Measurements from ENCODE around the gene CMIP. TPM values are rescaled to one million over a fixed set of nuclear protein-coding genes. Genes with fewer than 3 reads are reported as not detected.
A peak's percentile ranks its signal among the peaks of the same experiment; 100 is the strongest.

Gene CMIP
- total and polyA plus RNA-seq, 10 of the 15 experiments (the other 5 are each of a cell fraction or from before 2014, with no cell fraction given): 1.2 to 43.2 (median 4.4) TPM

DNA sequence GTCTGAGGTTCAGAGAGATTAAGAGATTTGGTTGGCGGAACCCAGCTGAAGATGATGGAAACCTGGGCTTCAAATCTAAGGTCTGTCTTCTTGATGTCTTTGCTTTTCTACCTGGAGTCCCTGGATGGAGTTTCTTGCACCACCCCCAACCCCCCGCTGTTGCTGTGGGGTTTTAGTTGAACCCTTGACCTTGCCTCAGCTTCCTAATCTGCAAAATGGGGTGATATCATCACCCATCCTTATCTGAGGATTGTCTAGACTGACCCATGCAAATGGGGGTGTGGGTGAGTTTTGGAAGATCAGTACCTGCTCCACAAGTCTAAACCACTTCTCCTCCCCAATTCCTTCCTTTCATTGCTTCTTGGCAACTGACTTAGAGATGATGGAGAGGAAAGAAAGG lies 9.0 kb upstream of the CMIP start:
- TF ChIP-seq MEF2A (IDR thresholded peaks at IDR 0.05; ENCODE audit: insufficient read depth, low read depth, low read length): no peak
- no peak for TF ChIP-seq ZNF274 (IDR thresholded peaks at IDR 0.05; ENCODE audit: insufficient read depth, insufficient read length)
- TF ChIP-seq, protein P1, sequence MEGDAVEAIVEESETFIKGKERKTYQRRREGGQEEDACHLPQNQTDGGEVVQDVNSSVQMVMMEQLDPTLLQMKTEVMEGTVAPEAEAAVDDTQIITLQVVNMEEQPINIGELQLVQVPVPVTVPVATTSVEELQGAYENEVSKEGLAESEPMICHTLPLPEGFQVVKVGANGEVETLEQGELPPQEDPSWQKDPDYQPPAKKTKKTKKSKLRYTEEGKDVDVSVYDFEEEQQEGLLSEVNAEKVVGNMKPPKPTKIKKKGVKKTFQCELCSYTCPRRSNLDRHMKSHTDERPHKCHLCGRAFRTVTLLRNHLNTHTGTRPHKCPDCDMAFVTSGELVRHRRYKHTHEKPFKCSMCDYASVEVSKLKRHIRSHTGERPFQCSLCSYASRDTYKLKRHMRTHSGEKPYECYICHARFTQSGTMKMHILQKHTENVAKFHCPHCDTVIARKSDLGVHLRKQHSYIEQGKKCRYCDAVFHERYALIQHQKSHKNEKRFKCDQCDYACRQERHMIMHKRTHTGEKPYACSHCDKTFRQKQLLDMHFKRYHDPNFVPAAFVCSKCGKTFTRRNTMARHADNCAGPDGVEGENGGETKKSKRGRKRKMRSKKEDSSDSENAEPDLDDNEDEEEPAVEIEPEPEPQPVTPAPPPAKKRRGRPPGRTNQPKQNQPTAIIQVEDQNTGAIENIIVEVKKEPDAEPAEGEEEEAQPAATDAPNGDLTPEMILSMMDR (IDR thresholded peaks at IDR 0.05 in 2 of 3, conservative IDR thresholded peaks at IDR 0.05 in 1 of 3; ENCODE audit: control insufficient read depth in 2 of 3, extremely low read depth in 1 of 3, insufficient read depth in 1 of 3, low read depth in 3 of 3, low read length in 3 of 3): no peak
- TF ChIP-seq, protein P2, sequence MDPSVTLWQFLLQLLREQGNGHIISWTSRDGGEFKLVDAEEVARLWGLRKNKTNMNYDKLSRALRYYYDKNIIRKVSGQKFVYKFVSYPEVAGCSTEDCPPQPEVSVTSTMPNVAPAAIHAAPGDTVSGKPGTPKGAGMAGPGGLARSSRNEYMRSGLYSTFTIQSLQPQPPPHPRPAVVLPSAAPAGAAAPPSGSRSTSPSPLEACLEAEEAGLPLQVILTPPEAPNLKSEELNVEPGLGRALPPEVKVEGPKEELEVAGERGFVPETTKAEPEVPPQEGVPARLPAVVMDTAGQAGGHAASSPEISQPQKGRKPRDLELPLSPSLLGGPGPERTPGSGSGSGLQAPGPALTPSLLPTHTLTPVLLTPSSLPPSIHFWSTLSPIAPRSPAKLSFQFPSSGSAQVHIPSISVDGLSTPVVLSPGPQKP (IDR thresholded peaks at IDR 0.05; ENCODE audit: low read depth, low read length): no peak
- TF ChIP-seq NFYA (IDR thresholded peaks at IDR 0.05; ENCODE audit: borderline replicate concordance, low read depth, low read length): no peak
- no peak for TF ChIP-seq LARP7 (IDR thresholded peaks at IDR 0.05)
- no peak for TF ChIP-seq TCF3 (IDR thresholded peaks at IDR 0.05; ENCODE audit: borderline replicate concordance, insufficient read depth, low read depth, low read length)
- TF ChIP-seq STAT3 (IDR thresholded peaks at IDR 0.05; ENCODE audit: low read depth, low read length): no peak
- TF ChIP-seq RAD21 (IDR thresholded peaks at IDR 0.05; ENCODE audit: insufficient read depth, low read depth, low read length): no peak
- TF ChIP-seq, protein P3, sequence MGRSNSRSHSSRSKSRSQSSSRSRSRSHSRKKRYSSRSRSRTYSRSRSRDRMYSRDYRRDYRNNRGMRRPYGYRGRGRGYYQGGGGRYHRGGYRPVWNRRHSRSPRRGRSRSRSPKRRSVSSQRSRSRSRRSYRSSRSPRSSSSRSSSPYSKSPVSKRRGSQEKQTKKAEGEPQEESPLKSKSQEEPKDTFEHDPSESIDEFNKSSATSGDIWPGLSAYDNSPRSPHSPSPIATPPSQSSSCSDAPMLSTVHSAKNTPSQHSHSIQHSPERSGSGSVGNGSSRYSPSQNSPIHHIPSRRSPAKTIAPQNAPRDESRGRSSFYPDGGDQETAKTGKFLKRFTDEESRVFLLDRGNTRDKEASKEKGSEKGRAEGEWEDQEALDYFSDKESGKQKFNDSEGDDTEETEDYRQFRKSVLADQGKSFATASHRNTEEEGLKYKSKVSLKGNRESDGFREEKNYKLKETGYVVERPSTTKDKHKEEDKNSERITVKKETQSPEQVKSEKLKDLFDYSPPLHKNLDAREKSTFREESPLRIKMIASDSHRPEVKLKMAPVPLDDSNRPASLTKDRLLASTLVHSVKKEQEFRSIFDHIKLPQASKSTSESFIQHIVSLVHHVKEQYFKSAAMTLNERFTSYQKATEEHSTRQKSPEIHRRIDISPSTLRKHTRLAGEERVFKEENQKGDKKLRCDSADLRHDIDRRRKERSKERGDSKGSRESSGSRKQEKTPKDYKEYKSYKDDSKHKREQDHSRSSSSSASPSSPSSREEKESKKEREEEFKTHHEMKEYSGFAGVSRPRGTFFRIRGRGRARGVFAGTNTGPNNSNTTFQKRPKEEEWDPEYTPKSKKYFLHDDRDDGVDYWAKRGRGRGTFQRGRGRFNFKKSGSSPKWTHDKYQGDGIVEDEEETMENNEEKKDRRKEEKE (IDR thresholded peaks at IDR 0.05): no peak
- RAD21 ChIA-PET (ENCODE audit: unreplicated experiment): interaction anchor here (0.9 kb wide), 1 partner anchor 8 kb away, joined by 3 read pairs; no protein-coding TSS in a partner anchor
- FAIRE-seq (peak; percentile 18), ATAC-seq (no peak), DNase-seq (ENCODE audit: low read depth, low spot score) (no peak)
- CTCF ChIA-PET: interaction anchor here (0.8 kb wide), 1 partner anchor 33 kb away, joined by 3 read pairs; no protein-coding TSS in a partner anchor
- no peak overlapping the region for H3K9ac ChIP-seq (ENCODE audit: control insufficient read depth, insufficient read depth, low read length)
- no peak overlapping the region for H3K4me2 ChIP-seq (ENCODE audit: control insufficient read depth, insufficient read depth)
- in situ Hi-C loops (cut with MboI) (no loop called here), intact Hi-C loops (cut with micrococcal nuclease; ENCODE audit: unreplicated experiment) (no loop called here)
- H3K9me3 ChIP-seq (replicated peaks; ENCODE audit: control insufficient read depth, insufficient read depth, low read length): no peaks in the 10 kb centered on the region
- H3K4me3 ChIP-seq: no peak overlapping the region
- H4K20me1 ChIP-seq (ENCODE audit: control insufficient read depth, insufficient read depth): no peaks in the 10 kb centered on the region
- SMC1A ChIA-PET (ENCODE audit: uncharacterized antibody, unreplicated experiment): interaction anchor here (1.4 kb wide), 1 partner anchor 11 kb away, joined by 3 read pairs; no protein-coding TSS in a partner anchor
- H3K4me1 ChIP-seq (ENCODE audit: control insufficient read depth, insufficient read depth, low read length): peaks cover 22% of the 10 kb centered on the region
- POLR2A ChIA-PET: no interaction called here
- BruUV-seq (replicated peaks): no TSS peak
- WGBS (ENCODE audit: insufficient coverage, insufficient replicate concordance, low lambda C conversion rate, missing lambda C conversion rate): 85% methylated on average over 2 of the region's 2 CpGs
- H3K36me3 ChIP-seq (ENCODE audit: control insufficient read depth in 2 of 2, insufficient read depth in 2 of 2, low read length in 1 of 2): no peaks in the 10 kb centered on the region; a peak in 1 of 4 replicates
- H2AFZ ChIP-seq (ENCODE audit: control insufficient read depth, low read depth, low read length): no peak overlapping the region
- H3K27ac ChIP-seq (ENCODE audit: control insufficient read depth, insufficient read depth): no peak overlapping the region
- no peaks in the 10 kb centered on the region for H3K27me3 ChIP-seq (replicated peaks in 1 of 2; ENCODE audit: control insufficient read depth in 2 of 2, insufficient read depth in 2 of 2, low read length in 1 of 2)
- H3K79me2 ChIP-seq (ENCODE audit: control insufficient read depth, insufficient read depth, low read length): no peaks in the 10 kb centered on the region

All from GM12878 (cell line).